Measurements from ENCODE around the gene PCDHB5. TPM values are rescaled to one million over a fixed set of nuclear protein-coding genes. Genes with fewer than 3 reads are reported as not detected.
"Not testable (repeated sequence)": the region's sequence is repeated elsewhere in the genome, so short reads cannot be mapped to it uniquely, and the experiment has no call there.

PCDHB5 gene
- 2.5 and 4.1 TPM in 2 replicates for total RNA-seq

GRCh38 chr5:141135030-141135717, at the start of gene PCDHB5:
Gene PCDHB5 (plus strand): TSS chr5:141135206. CDS start chr5:141135435, 229 bp downstream.
- DNase-seq (ENCODE audit: extremely low read depth, low read depth, low spot score) = no peak

GRCh38 chr5:141094481-141095262, 40.3 kb upstream of the PCDHB5 start, which contains the start of gene PCDHB2:
Gene PCDHB2 (plus strand): TSS chr5:141094615. CDS start chr5:141094791, 176 bp downstream.
- no peak for DNase-seq (ENCODE audit: extremely low read depth, low read depth, low spot score)

- DNase-seq (ENCODE audit: extremely low read depth, low read depth, low spot score) = no peak
Measured at GRCh38 chr5:141095263-141095641, 39.8 kb upstream of the PCDHB5 start.

GRCh38 chr5:141096181-141096580, 38.8 kb upstream of the PCDHB5 start:
- not testable (repeated sequence) for DNase-seq (ENCODE audit: extremely low read depth, low read depth, low spot score)

- not testable (repeated sequence) for DNase-seq (ENCODE audit: extremely low read depth, low read depth, low spot score)
Measured at GRCh38 chr5:141096586-141096985, 38.4 kb upstream of the PCDHB5 start.

- DNase-seq (ENCODE audit: extremely low read depth, low read depth, low spot score) = no peak
Measured at GRCh38 chr5:141100243-141100805, 34.7 kb upstream of the PCDHB5 start, which contains the start of gene PCDHB3. Gene PCDHB3 (plus strand): TSS chr5:141100473. CDS start chr5:141100650, 177 bp downstream.

GRCh38 chr5:141101059-141101458, 33.9 kb upstream of the PCDHB5 start:
- no peak for DNase-seq (ENCODE audit: extremely low read depth, low read depth, low spot score)

GRCh38 chr5:141102070-141102469, 32.9 kb upstream of the PCDHB5 start:
- not testable (repeated sequence) for DNase-seq (ENCODE audit: extremely low read depth, low read depth, low spot score)

GRCh38 chr5:141102471-141102870, 32.5 kb upstream of the PCDHB5 start:
- not testable (repeated sequence) for DNase-seq (ENCODE audit: extremely low read depth, low read depth, low spot score)

GRCh38 chr5:141105350-141105749, 29.7 kb upstream of the PCDHB5 start:
- no peak for DNase-seq (ENCODE audit: extremely low read depth, low read depth, low spot score)

GRCh38 chr5:141119250-141119649, 15.8 kb upstream of the PCDHB5 start:
- no peak for DNase-seq (ENCODE audit: extremely low read depth, low read depth, low spot score)

GRCh38 chr5:141121563-141121962, 13.4 kb upstream of the PCDHB5 start, which contains the start of gene PCDHB4:
Gene PCDHB4 (plus strand): TSS chr5:141121818. CDS start chr5:141121999, 181 bp downstream.
- DNase-seq (ENCODE audit: extremely low read depth, low read depth, low spot score) = no peak

GRCh38 chr5:141121985-141122384, 13.0 kb upstream of the PCDHB5 start:
- no peak for DNase-seq (ENCODE audit: extremely low read depth, low read depth, low spot score)

GRCh38 chr5:141123396-141124135, 11.4 kb upstream of the PCDHB5 start:
- not testable (repeated sequence) for DNase-seq (ENCODE audit: extremely low read depth, low read depth, low spot score)

- no peak for DNase-seq (ENCODE audit: extremely low read depth, low read depth, low spot score)
Measured at GRCh38 chr5:141127305-141127704, 7.7 kb upstream of the PCDHB5 start.

GRCh38 chr5:141135718-141136266, 786 bp downstream of the PCDHB5 start:
- DNase-seq (ENCODE audit: extremely low read depth, low read depth, low spot score) = no peak

GRCh38 chr5:141137346-141137745, 2.3 kb downstream of the PCDHB5 start:
- not testable (repeated sequence) for DNase-seq (ENCODE audit: extremely low read depth, low read depth, low spot score)

- DNase-seq (ENCODE audit: extremely low read depth, low read depth, low spot score) = no peak
Measured at GRCh38 chr5:141149812-141150211, 14.8 kb downstream of the PCDHB5 start, which contains the start of gene PCDHB6. Gene PCDHB6 (plus strand): TSS chr5:141150057. CDS start chr5:141150258, 201 bp downstream.

- no peak for DNase-seq (ENCODE audit: extremely low read depth, low read depth, low spot score)
Measured at GRCh38 chr5:141150224-141150992, 15.4 kb downstream of the PCDHB5 start.

GRCh38 chr5:141150993-141151325, 16.0 kb downstream of the PCDHB5 start:
- DNase-seq (ENCODE audit: extremely low read depth, low read depth, low spot score) = no peak

Measured in glomerular endothelial cell (primary cell).